Measurements from ENCODE around the gene ZNF277.
A peak's percentile ranks its signal among the peaks of the same experiment; 100 is the strongest.

ZNF277 gene

GRCh38 chr7:112202816-112203215 is 3.7 kb upstream of the ZNF277 start:
- DNase-seq (ENCODE audit: low read depth) = no peak
- H3K4me3 ChIP-seq (ENCODE audit: low read length) = no peak overlapping the region
- TF ChIP-seq, protein P1, sequence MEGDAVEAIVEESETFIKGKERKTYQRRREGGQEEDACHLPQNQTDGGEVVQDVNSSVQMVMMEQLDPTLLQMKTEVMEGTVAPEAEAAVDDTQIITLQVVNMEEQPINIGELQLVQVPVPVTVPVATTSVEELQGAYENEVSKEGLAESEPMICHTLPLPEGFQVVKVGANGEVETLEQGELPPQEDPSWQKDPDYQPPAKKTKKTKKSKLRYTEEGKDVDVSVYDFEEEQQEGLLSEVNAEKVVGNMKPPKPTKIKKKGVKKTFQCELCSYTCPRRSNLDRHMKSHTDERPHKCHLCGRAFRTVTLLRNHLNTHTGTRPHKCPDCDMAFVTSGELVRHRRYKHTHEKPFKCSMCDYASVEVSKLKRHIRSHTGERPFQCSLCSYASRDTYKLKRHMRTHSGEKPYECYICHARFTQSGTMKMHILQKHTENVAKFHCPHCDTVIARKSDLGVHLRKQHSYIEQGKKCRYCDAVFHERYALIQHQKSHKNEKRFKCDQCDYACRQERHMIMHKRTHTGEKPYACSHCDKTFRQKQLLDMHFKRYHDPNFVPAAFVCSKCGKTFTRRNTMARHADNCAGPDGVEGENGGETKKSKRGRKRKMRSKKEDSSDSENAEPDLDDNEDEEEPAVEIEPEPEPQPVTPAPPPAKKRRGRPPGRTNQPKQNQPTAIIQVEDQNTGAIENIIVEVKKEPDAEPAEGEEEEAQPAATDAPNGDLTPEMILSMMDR (conservative IDR thresholded peaks at IDR 0.05; ENCODE audit: low read length) = no peak

DNA sequence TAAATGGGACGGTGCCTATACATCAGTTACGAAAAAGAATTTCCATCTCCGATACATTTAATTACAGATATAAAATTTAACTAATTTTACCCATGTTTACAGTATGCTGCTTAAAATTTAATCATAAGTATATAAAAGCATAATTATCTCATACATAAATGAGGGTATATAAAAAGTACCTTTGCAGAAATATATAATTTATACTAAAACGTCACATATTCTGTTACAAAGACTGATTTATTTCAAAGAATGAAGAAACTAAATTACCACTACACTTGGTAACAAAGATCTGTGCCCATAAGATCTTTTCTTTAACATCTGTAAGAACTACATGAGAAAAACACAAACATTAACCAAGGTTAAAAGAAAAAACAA is 3.1 kb upstream of the ZNF277 start:
- TF ChIP-seq, protein P1 (conservative IDR thresholded peaks at IDR 0.05; ENCODE audit: low read length) = no peak
- no peak overlapping the region for H3K4me3 ChIP-seq (ENCODE audit: low read length)
- DNase-seq (ENCODE audit: low read depth) = no peak

DNA sequence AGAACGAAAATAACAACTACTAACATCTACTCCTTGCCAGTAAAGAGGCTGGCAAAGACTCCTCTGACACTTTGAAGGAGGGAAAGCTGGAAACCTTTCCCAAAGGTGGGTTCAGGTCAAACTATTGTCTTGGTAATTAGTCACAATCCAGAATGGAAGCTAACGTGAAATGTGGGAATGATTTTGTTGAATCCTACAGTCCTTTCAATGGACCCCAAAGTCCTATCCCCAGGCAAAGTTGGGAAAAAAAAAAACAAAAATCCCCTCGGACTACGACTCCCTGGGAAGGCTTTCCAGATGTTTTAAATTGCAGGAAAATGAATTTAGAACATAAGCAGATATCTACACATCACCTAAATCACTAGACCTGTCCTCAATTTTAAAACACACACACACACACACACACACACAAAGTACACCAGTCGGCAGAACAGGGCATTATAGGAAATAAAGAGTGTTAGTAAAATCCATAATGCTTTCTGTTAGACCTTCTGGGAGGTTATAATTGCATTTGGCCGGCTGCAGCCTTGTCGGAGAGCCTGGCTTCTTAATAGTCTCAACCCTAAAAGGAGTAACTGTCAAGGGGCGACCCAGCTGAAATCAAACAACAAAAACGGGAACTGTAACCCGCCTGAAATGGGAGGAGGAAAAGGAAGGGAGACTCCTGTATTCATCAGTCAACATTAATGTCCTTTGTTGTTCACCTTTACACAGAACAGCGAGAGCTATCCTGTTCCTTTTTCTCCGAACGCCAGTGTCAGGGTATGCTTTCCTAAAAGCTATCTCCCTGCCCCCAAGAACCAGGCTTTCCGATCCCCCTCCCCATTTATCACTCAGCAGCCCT is 1.8 kb upstream of the ZNF277 start:
- TF ChIP-seq, protein P1 (conservative IDR thresholded peaks at IDR 0.05; ENCODE audit: low read length) = no peak
- peak overlapping the region; percentile 73 for H3K4me3 ChIP-seq (ENCODE audit: low read length)
- peak; percentile 1 for DNase-seq (ENCODE audit: low read depth)

- peak overlapping the region; percentile 73 for H3K4me3 ChIP-seq (ENCODE audit: low read length)
- peak; percentile 67 for DNase-seq (ENCODE audit: low read depth)
- TF ChIP-seq, protein P1 (conservative IDR thresholded peaks at IDR 0.05; ENCODE audit: low read length) = no peak
Measured at GRCh38 chr7:112205343-112206237, 905 bp upstream of the ZNF277 start.

- DNase-seq (ENCODE audit: low read depth) = peak; percentile 4
- peak overlapping the region; percentile 94 for H3K4me3 ChIP-seq (ENCODE audit: low read length)
- TF ChIP-seq, protein P1 (conservative IDR thresholded peaks at IDR 0.05; ENCODE audit: low read length) = no peak
Measured at GRCh38 chr7:112206991-112207592, 597 bp downstream of the ZNF277 start.

DNA sequence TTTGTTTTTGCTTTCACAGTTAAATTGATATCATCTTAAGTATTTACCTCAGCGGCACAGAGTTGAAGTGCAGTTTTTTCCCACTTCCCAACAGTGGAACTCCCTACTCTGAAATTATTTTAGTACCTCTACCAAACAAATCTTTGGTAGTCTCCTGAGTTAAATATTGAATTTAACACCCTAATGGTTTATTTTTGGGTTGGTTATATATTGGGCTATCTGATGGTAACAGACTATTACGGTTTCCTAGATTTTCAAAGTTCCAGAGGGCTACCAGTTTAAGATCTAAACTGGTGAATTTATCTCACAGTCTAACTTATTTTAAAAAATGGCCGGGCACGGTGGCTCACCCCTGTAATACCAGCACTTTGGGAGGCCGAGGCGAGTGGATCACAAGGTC is 1.3 kb downstream of the ZNF277 start:
- no peak for DNase-seq (ENCODE audit: low read depth)
- TF ChIP-seq, protein P1 (conservative IDR thresholded peaks at IDR 0.05; ENCODE audit: low read length) = no peak
- H3K4me3 ChIP-seq (ENCODE audit: low read length) = peak overlapping the region; percentile 94

Data from AG10803 (cell line).